HG03097 (cell line): ENCODE results near the gene IL1R2.

Experiments
- ATAC-seq: cut with Tn5 transposase; IDR thresholded peaks from one replicate; pipeline ENCODE4 v1.9.1; 2021; ENCODE audit not compliant: unreplicated experiment, low FRiP score

The IL1R2 gene

GRCh38 chr2:102034683-102035548, 43.2 kb downstream of the IL1R2 start:
- no peak for ATAC-seq

GRCh38 chr2:102037681-102038080, 45.9 kb downstream of the IL1R2 start:
- no peak for ATAC-seq

GRCh38 chr2:102040229-102040628, 48.5 kb downstream of the IL1R2 start:
- no peak for ATAC-seq

- no peak for ATAC-seq
Measured at GRCh38 chr2:102041351-102041750, 49.6 kb downstream of the IL1R2 start.

- no peak for ATAC-seq
Measured at GRCh38 chr2:102042196-102043081, 50.7 kb downstream of the IL1R2 start.

- ATAC-seq = no peak
Measured at GRCh38 chr2:102043560-102043959, 51.8 kb downstream of the IL1R2 start.

- no peak for ATAC-seq
Measured at GRCh38 chr2:102044235-102044896, 52.6 kb downstream of the IL1R2 start.

- no peak for ATAC-seq
Measured at GRCh38 chr2:102044967-102045489, 53.3 kb downstream of the IL1R2 start.

- ATAC-seq = no peak
Measured at GRCh38 chr2:102045697-102046096, 53.9 kb downstream of the IL1R2 start.

- ATAC-seq = no peak
Measured at GRCh38 chr2:102046135-102046986, 54.6 kb downstream of the IL1R2 start.

GRCh38 chr2:102048465-102048864, 56.7 kb downstream of the IL1R2 start:
- ATAC-seq = no peak

- ATAC-seq = no peak
Measured at GRCh38 chr2:102049756-102050443, 58.1 kb downstream of the IL1R2 start.

GRCh38 chr2:102050854-102051391, 59.2 kb downstream of the IL1R2 start:
- no peak for ATAC-seq

- ATAC-seq = no peak
Measured at GRCh38 chr2:102051692-102052277, 60.0 kb downstream of the IL1R2 start.

GRCh38 chr2:102052365-102052764, 60.6 kb downstream of the IL1R2 start:
- ATAC-seq = no peak

GRCh38 chr2:102053096-102053495, 61.3 kb downstream of the IL1R2 start:
- ATAC-seq = no peak

GRCh38 chr2:102055346-102055990, 63.7 kb downstream of the IL1R2 start:
- ATAC-seq = no peak

GRCh38 chr2:102056079-102056581, 64.4 kb downstream of the IL1R2 start:
- no peak for ATAC-seq
